IMR-90 (cell line): ENCODE data around the gene OR6X1. TPM values are rescaled to one million over a fixed set of nuclear protein-coding genes. Genes with fewer than 3 reads are reported as not detected.
A peak's percentile ranks its signal among the peaks of the same experiment; 100 is the strongest.

Source experiments
- ATAC-seq: fragments of 200-7000 bp; cut with Tn5 transposase; 2 replicates; pipeline ENCODE4 v1.9.1; 2020; ENCODE audit warnings: low read depth, mild to moderate bottlenecking, moderate library complexity
- BruUV-seq: library from RNA; stranded (reverse); fragments of 400-500 nt; replicated peaks from 2 replicates; lab custom pipeline; 2021; lab: Mats Ljungman, UMichigan
- CTCF ChIA-PET: fragments of 300-600 bp; formaldehyde crosslinking; extraction: SDS; loops from one replicate; lab custom pipeline; 2021; ENCODE audit warnings: antibody characterized with exemption; lab: Yijun Ruan, JAX
- POLR2A ChIA-PET: fragments of 300-600 bp; sonication (Branson Sonifier 250); formaldehyde crosslinking; loops from one replicate; lab custom pipeline; 2022; ENCODE audit warnings: antibody characterized with exemption; ENCODE audit not compliant: unreplicated experiment; lab: Charles Lee
- DNase-seq: peaks from one replicate; pipeline ENCODE4 v3.0.0; 2013
- H2AFZ ChIP-seq: replicated peaks from 2 replicates; pipeline ENCODE3; 2013; ENCODE audit warnings: low read length, mild to moderate bottlenecking; ENCODE audit not compliant: poor library complexity
- H2AK5ac ChIP-seq: 2 replicates; pipeline ENCODE4 v1.6.1; 2013; ENCODE audit warnings: low read depth, low read length, inconsistent platforms
- H2AK9ac ChIP-seq: replicated peaks from 2 replicates; pipeline ENCODE3; 2013; ENCODE audit warnings: mild to moderate bottlenecking, low read depth, low read length, moderate library complexity; ENCODE audit not compliant: poor library complexity
- H2BK120ac ChIP-seq: 2 replicates; pipeline ENCODE4 v1.6.1; 2013; ENCODE audit warnings: low read depth, low read length, inconsistent platforms
- H2BK15ac ChIP-seq: 3 replicates; pipeline ENCODE4 v1.6.1; 2013; ENCODE audit warnings: low read depth, low read length, inconsistent platforms
- H2BK20ac ChIP-seq: 2 replicates; pipeline ENCODE4 v1.6.1; 2013; ENCODE audit warnings: low read depth, mild to moderate bottlenecking, inconsistent platforms, low read length, moderate library complexity
- H2BK5ac ChIP-seq: 2 replicates; pipeline ENCODE4 v1.6.1; 2013; ENCODE audit warnings: mild to moderate bottlenecking, low read depth, low read length, inconsistent platforms; ENCODE audit not compliant: poor library complexity, severe bottlenecking
- H3K14ac ChIP-seq: replicated peaks from 2 replicates; pipeline ENCODE4 v1.6.1; 2013; ENCODE audit warnings: low read depth, low read length, inconsistent platforms
- H3K18ac ChIP-seq: 2 replicates; pipeline ENCODE4 v1.6.1; 2013; ENCODE audit warnings: low read depth, low read length, control low read depth
- H3K23ac ChIP-seq: 2 replicates; pipeline ENCODE4 v1.6.1; 2013; ENCODE audit warnings: low read depth, low read length, inconsistent platforms
- H3K27ac ChIP-seq: 2 replicates; pipeline ENCODE4 v1.5.1; 2013; ENCODE audit warnings: mild to moderate bottlenecking, control low read depth, low read length; ENCODE audit not compliant: insufficient read depth
- H3K27me3 ChIP-seq: 2 replicates; pipeline ENCODE4 v1.6.1; 2013; ENCODE audit warnings: low read length; ENCODE audit not compliant: control insufficient read depth, insufficient read depth
- H3K36me3 ChIP-seq: 2 replicates; pipeline ENCODE4 v1.6.1; 2013; ENCODE audit warnings: low read length, mixed read lengths; ENCODE audit not compliant: control insufficient read depth, insufficient read depth
- H3K4ac ChIP-seq: 2 replicates; pipeline ENCODE4 v1.6.1; 2013; ENCODE audit warnings: low read depth, low read length, inconsistent platforms
- H3K4me1 ChIP-seq: 2 replicates; pipeline ENCODE4 v1.6.1; 2013; ENCODE audit warnings: low read length, mixed read lengths; ENCODE audit not compliant: control insufficient read depth, insufficient read depth
- H3K4me2 ChIP-seq: 2 replicates; pipeline ENCODE4 v1.6.1; 2013; ENCODE audit warnings: low read depth, mild to moderate bottlenecking, control low read depth, low read length, moderate library complexity
- H3K4me3 ChIP-seq: 2 replicates; pipeline ENCODE4 v1.5.1; 2013; ENCODE audit warnings: low read depth, mild to moderate bottlenecking, control low read depth, low read length, moderate library complexity; ENCODE audit not compliant: insufficient read depth
- H3K56ac ChIP-seq: 2 replicates; pipeline ENCODE4 v1.6.1; 2013; ENCODE audit warnings: low read length, inconsistent platforms; ENCODE audit not compliant: insufficient read depth; ENCODE audit errors: extremely low read depth
- H3K79me1 ChIP-seq, 2 experiments: 2 replicates each; pipeline ENCODE4 v1.6.1; 2013; ENCODE audit warnings: low read length in 2 of 2, inconsistent platforms in 1 of 2, low read depth in 1 of 2
- H3K9ac ChIP-seq: 2 replicates; pipeline ENCODE4 v1.6.1; 2013; ENCODE audit warnings: low read depth, low read length, control low read depth
- H3K9me1 ChIP-seq: 2 replicates; pipeline ENCODE4 v1.6.1; 2013; ENCODE audit warnings: low read length, inconsistent platforms; ENCODE audit not compliant: insufficient read depth
- H3K9me3 ChIP-seq: 2 replicates; pipeline ENCODE4 v1.6.1; 2013; ENCODE audit warnings: low read length; ENCODE audit not compliant: control insufficient read depth, insufficient read depth
- H4K20me1 ChIP-seq: 2 replicates; pipeline ENCODE4 v1.6.1; 2013; ENCODE audit warnings: low read length, inconsistent platforms; ENCODE audit not compliant: insufficient read depth
- H4K5ac ChIP-seq: 2 replicates; pipeline ENCODE4 v1.6.1; 2013; ENCODE audit warnings: mild to moderate bottlenecking, low read depth, low read length, control low read depth
- H4K8ac ChIP-seq, 2 experiments: 2 replicates each; pipeline ENCODE4 v1.6.1; 2013; ENCODE audit warnings: low read depth in 2 of 2, low read length in 2 of 2, control low read depth in 1 of 2, inconsistent platforms in 1 of 2
- H4K91ac ChIP-seq: 2 replicates; pipeline ENCODE4 v1.6.1; 2013; ENCODE audit warnings: low read depth, low read length, inconsistent platforms; ENCODE audit not compliant: insufficient read depth
- CEBPB ChIP-seq: IDR thresholded peaks from 2 replicates; pipeline ENCODE4 v1.6.1; 2012; ENCODE audit warnings: low read depth, low read length, improper control_type of control experiment
- MXI1 ChIP-seq: IDR thresholded peaks from 2 replicates; pipeline ENCODE4 v1.6.1; 2012; ENCODE audit warnings: low read depth, mild to moderate bottlenecking, low read length, moderate library complexity, borderline replicate concordance
- WGBS, 2 experiments: methylation state at CpG; one replicate each; pipeline versions ENCODE4 v1.1.5 to v1.1.7; 2013; ENCODE audit warnings: missing lambda C conversion rate in 2 of 2; ENCODE audit not compliant: insufficient read length in 1 of 2; ENCODE audit errors: extremely low coverage in 2 of 2; 5-methylcytosine and 5-hydroxymethylcytosine counted together
- dilution Hi-C: fragments of 300-500 bp; cut with HindIII; formaldehyde crosslinking; loops from one replicate; pipeline ENCODE4 v1.14.3; 2018; ENCODE audit warnings: low sequenced_read_pairs; ENCODE audit not compliant: unreplicated experiment
- in situ Hi-C: fragments of 300-500 bp; cut with MboI; formaldehyde crosslinking; loops from 3 replicates; pipeline ENCODE4 v1.14.3; 2019; ENCODE audit warnings: low sequenced_read_pairs, inconsistent platforms, mixed read lengths
- intact Hi-C: fragments of 100-400 bp; cut with micrococcal nuclease; formaldehyde crosslinking; loops from 2 replicates; pipeline ENCODE4 v1.10.0; 2022
- polyA plus RNA-seq, 3 experiments: library from polyadenylated mRNA; depleted of rRNA; stranded (reverse); fragments of >200 nt; gene quantifications; 2 replicates each; pipeline ENCODE4 v1.2.3, GENCODE V29; 2012; ENCODE audit warnings: low replicate concordance in 1 of 3
- total RNA-seq: library from RNA; depleted of rRNA; stranded (reverse); fragments of >200 nt; gene quantifications from 2 replicates; pipeline ENCODE4 v1.2.3, GENCODE V29; 2012

Gene OR6X1
- total and polyA plus RNA-seq, 2 of the 4 experiments (the other 2 are of a cell fraction): not detected

GRCh38 chr11:123736769-123737168 is 17.5 kb downstream of the OR6X1 start:
- BruUV-seq: no TSS peak
- H2AFZ ChIP-seq: no peak overlapping the region
- H3K79me1 ChIP-seq: peaks cover 48 to 61% of the 10 kb centered on the region in 2 experiments
- peaks cover 9% of the 10 kb centered on the region; the same call in 1 of the 2 replicates for H3K9me1 ChIP-seq
- H3K14ac ChIP-seq: no peak overlapping the region
- no peak overlapping the region for H4K8ac ChIP-seq
- peaks cover 7% of the 10 kb centered on the region for H3K36me3 ChIP-seq
- no peak overlapping the region for H3K4me3 ChIP-seq
- no peak overlapping the region for H4K91ac ChIP-seq
- no peak overlapping the region for H2BK15ac ChIP-seq
- H3K9ac ChIP-seq: no peak overlapping the region
- H2BK5ac ChIP-seq: no peak overlapping the region
- POLR2A ChIA-PET: no interaction called here
- no peak overlapping the region for H2BK20ac ChIP-seq
- intact Hi-C loops: no loop called here
- H3K4ac ChIP-seq: no peak overlapping the region
- H4K5ac ChIP-seq: no peak overlapping the region
- WGBS, 2 experiments: no CpG with 5 or more reads among the region's 3 CpGs
- H2AK5ac ChIP-seq: no peak overlapping the region
- 0 out of 2 replicates have a peak, but pooled peaks cover 2% of the 10 kb centered on the region for H3K4me1 ChIP-seq
- H3K4me2 ChIP-seq: no peak overlapping the region
- no peaks in the 10 kb centered on the region for H3K27me3 ChIP-seq
- H2AK9ac ChIP-seq: no peak overlapping the region
- in situ Hi-C loops: no loop called here
- no peak overlapping the region for H3K23ac ChIP-seq
- TF ChIP-seq CEBPB: peak; percentile 65; the same call in 1 of the 2 replicates
- TF ChIP-seq MXI1: no peak
- H3K27ac ChIP-seq: no peak overlapping the region
- no peak for ATAC-seq
- H4K20me1 ChIP-seq: no peaks in the 10 kb centered on the region
- DNase-seq: no peak
- H3K56ac ChIP-seq: no peak overlapping the region
- no peak overlapping the region for H2BK120ac ChIP-seq
- dilution Hi-C loops: no loop called here
- H3K9me3 ChIP-seq: no peaks in the 10 kb centered on the region
- H3K18ac ChIP-seq: no peak overlapping the region
- CTCF ChIA-PET: no interaction called here
